GM18507 (cell line): ENCODE data around the gene NUFIP2.

Source experiments
- DNase-seq: peaks from one replicate; pipeline ENCODE4 v3.0.0; 2011; ENCODE audit warnings: low read depth; ENCODE audit not compliant: insufficient read length; ENCODE audit errors: extremely low spot score
- FAIRE-seq: peaks from 2 replicates; lab custom pipeline; 2011; peaks lifted over from hg19 to GRCh38; lab: Jason Lieb, UNC

NUFIP2 gene

DNA sequence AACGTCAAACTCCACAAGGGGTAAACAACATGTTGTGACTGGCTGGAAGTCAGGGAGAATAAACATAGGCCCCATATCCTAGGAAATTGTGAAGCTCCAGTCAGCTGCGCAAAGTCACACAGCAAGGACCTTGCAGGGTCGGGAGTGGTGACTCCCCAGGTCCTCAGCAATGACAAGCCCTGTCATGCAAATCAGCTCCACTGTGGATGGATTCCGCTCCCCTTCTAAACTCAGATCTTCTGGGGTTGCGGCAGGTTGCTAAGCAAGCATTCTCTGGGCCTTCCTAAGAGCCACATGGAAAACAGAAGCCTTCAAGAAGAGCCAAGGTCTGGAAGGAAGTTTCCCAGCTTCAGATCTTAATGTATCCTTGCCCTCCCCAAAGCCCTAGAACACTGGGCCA is 84.9 kb downstream of the NUFIP2 start:
- FAIRE-seq (no peak), DNase-seq (no peak)

DNA sequence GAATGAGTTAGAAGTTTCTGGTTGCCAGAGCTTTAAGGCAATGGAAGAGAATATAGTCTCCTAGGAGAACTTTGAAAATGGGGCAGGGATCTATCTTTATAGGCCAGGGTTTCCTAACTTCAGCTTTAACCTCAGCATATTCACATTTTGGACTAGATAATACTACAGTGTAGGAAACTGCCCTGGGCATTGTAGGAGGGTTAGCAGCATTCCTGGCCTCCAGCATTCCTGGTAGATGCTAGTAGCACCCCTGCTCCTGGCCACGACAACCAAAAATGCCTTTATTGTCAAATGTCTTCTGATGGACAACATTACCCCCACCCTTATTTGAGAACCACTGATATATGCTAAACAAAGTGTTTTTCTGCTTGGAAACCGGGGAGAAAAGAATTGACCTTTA is 86.0 kb downstream of the NUFIP2 start:
- DNase-seq (no peak), FAIRE-seq (no peak)
